Measurements from ENCODE around the gene CCDC197.

- TF ChIP-seq CTCF (conservative IDR thresholded peaks at IDR 0.05; ENCODE audit: low read length): peak; percentile 41; the same call in 1 of the 2 replicates
- no peak for TF ChIP-seq EZH2phosphoT487 (IDR thresholded peaks at IDR 0.05; ENCODE audit: borderline replicate concordance, low read depth, low read length)
Observed at GRCh38 chr14:93975791-93976476, 21.2 kb upstream of the CCDC197 start.

All from OCI-LY7 (cell line).